ENCODE data around the gene PEX14. TPM values are rescaled to one million over a fixed set of nuclear protein-coding genes. Genes with fewer than 3 reads are reported as not detected.

Gene PEX14
- total and polyA plus RNA-seq, 2 donors, result 8.8 to 16.1 TPM

DNA sequence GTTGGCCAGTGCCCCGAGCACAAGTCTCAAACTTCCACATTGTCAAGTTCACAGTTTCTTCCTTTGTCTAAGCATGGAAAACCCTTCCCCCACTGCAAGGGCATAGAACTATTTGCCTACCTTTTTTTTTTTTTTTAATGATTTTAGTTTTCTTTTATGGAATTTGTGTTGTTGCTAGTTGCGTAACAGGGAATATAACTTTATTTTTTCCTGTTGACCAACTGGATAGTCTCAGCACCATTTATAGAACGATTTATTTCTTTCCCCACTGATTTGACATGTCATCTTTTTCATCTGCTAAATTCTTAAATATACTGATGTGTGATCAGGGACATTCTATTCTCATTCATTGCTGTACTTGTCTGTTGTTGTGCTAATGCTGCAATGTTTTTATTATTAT lies 83.0 kb downstream of the PEX14 start:
- no peaks in the 10 kb centered on the region for H3K27me3 ChIP-seq (ENCODE audit: control insufficient read depth in 2 of 2, insufficient read depth in 1 of 2, low read length in 1 of 2)
- no peak overlapping the region for H3K4me3 ChIP-seq (ENCODE audit: low read length in 2 of 2)
- 97% methylated on average over 3 of the region's 3 CpGs for WGBS
- H3K27ac ChIP-seq (ENCODE audit: low read depth in 1 of 2, low read length in 1 of 2), result no peak overlapping the region
- H3K9me3 ChIP-seq (ENCODE audit: control insufficient read depth in 2 of 2, insufficient read depth in 1 of 2, low read length in 1 of 2), result no peaks in the 10 kb centered on the region
- DNase-seq (ENCODE audit: low read depth in 6 of 9, low spot score in 9 of 9), result no peak
- no peaks in the 10 kb centered on the region for H3K36me3 ChIP-seq (ENCODE audit: control insufficient read depth in 2 of 2, insufficient read depth in 2 of 2, low read length in 1 of 2)
- peaks cover 0 to 11% of the 10 kb centered on the region in 2 donors for H3K4me1 ChIP-seq (ENCODE audit: control insufficient read depth in 2 of 2, insufficient read depth in 2 of 2, low read length in 2 of 2)

DNA sequence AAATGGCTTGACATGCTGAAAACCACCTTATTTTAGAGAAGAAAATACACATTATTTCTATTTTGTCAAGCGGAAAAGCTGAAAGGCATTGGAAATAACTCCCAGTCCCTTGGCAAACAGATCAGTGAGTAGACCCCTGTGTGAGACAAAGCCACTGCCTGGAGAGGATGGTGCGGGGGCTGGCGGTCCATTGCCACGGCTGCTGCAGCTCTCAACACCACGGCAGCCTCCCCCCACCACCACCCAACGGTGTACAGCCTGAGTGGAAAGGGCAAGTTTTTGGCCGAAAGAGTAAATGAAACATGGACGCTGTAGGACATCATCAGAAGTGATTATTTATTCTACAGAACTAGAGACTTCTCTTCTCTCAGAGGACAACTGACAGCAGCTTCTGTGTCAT lies 84.6 kb downstream of the PEX14 start:
- WGBS, result 98% methylated on average over 8 of the region's 8 CpGs
- H3K27me3 ChIP-seq (ENCODE audit: control insufficient read depth in 2 of 2, insufficient read depth in 1 of 2, low read length in 1 of 2), result no peaks in the 10 kb centered on the region
- no peak overlapping the region for H3K4me3 ChIP-seq (ENCODE audit: low read length in 2 of 2)
- peaks cover 0 to 5% of the 10 kb centered on the region in 2 donors for H3K9me3 ChIP-seq (ENCODE audit: control insufficient read depth in 2 of 2, insufficient read depth in 1 of 2, low read length in 1 of 2)
- H3K4me1 ChIP-seq (ENCODE audit: control insufficient read depth in 2 of 2, insufficient read depth in 2 of 2, low read length in 2 of 2), result peaks cover 0 to 2% of the 10 kb centered on the region in 2 donors
- no peak overlapping the region for H3K27ac ChIP-seq (ENCODE audit: low read depth in 1 of 2, low read length in 1 of 2)
- H3K36me3 ChIP-seq (ENCODE audit: control insufficient read depth in 2 of 2, insufficient read depth in 2 of 2, low read length in 1 of 2), result no peaks in the 10 kb centered on the region
- DNase-seq (ENCODE audit: low read depth in 6 of 9, low spot score in 9 of 9), result no peak

DNA sequence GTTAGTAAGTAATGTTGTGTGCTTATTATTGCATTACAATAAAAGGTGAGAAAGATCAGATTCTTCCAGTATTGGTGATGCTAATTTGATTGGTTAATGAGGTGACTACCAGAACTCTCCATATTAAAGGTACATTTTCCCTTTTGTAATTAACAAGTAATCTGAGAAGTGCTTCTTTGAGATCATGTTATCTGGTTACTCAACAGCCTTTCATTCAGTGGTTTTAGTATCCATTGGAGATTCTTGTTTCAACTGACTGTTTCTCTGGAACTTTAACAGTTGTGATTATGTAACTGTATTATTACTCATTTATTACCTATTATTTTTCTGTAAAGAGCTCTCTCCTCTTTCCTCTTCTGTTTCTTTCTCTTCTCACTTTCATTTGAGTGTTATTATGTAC lies 86.7 kb downstream of the PEX14 start:
- no peaks in the 10 kb centered on the region for H3K27me3 ChIP-seq (ENCODE audit: control insufficient read depth in 2 of 2, insufficient read depth in 1 of 2, low read length in 1 of 2)
- no peak overlapping the region for H3K4me3 ChIP-seq (ENCODE audit: low read length in 2 of 2)
- no peak for DNase-seq (ENCODE audit: low read depth in 6 of 9, low spot score in 9 of 9)
- no peak overlapping the region for H3K27ac ChIP-seq (ENCODE audit: low read depth in 1 of 2, low read length in 1 of 2)
- no peaks in the 10 kb centered on the region for H3K36me3 ChIP-seq (ENCODE audit: control insufficient read depth in 2 of 2, insufficient read depth in 2 of 2, low read length in 1 of 2)
- H3K9me3 ChIP-seq (ENCODE audit: control insufficient read depth in 2 of 2, insufficient read depth in 1 of 2, low read length in 1 of 2), result peaks cover 0 to 7% of the 10 kb centered on the region in 2 donors
- H3K4me1 ChIP-seq (ENCODE audit: control insufficient read depth in 2 of 2, insufficient read depth in 2 of 2, low read length in 2 of 2), result no peaks in the 10 kb centered on the region

DNA sequence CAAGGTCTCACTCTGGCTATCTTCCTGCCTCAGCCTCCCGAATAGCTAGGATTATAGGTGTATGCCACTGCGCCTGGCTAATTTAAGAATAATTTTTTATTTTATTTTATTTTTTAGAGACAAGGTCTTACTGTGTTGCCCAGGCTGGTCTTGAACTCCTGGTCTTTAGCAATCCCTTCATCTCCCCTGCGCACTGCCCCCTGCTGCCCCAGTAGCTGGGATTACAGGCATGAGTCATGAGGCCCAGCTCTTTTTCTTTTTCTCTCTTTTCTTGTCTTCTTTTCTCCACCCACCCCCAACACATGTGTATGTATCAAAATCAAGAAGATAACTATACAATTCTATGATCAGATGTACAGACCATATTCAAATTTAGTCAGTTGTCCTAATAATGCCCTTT lies 87.2 kb downstream of the PEX14 start:
- DNase-seq (ENCODE audit: low read depth in 6 of 9, low spot score in 9 of 9), result no peak
- Histone ChIP-seq H3K9me3 (ENCODE audit: control insufficient read depth in 2 of 2, insufficient read depth in 1 of 2, low read length in 1 of 2) (peaks cover 0 to 7% of the 10 kb centered on the region in 2 donors), H3K4me3 (ENCODE audit: low read length in 2 of 2) (no peak overlapping the region), H3K27me3 (ENCODE audit: control insufficient read depth in 2 of 2, insufficient read depth in 1 of 2, low read length in 1 of 2) (no peaks in the 10 kb centered on the region), H3K27ac (ENCODE audit: low read depth in 1 of 2, low read length in 1 of 2) (no peak overlapping the region), H3K4me1 (ENCODE audit: control insufficient read depth in 2 of 2, insufficient read depth in 2 of 2, low read length in 2 of 2) (no peaks in the 10 kb centered on the region), H3K36me3 (ENCODE audit: control insufficient read depth in 2 of 2, insufficient read depth in 2 of 2, low read length in 1 of 2) (no peaks in the 10 kb centered on the region)
- 98% methylated on average over 3 of the region's 3 CpGs for WGBS

DNA sequence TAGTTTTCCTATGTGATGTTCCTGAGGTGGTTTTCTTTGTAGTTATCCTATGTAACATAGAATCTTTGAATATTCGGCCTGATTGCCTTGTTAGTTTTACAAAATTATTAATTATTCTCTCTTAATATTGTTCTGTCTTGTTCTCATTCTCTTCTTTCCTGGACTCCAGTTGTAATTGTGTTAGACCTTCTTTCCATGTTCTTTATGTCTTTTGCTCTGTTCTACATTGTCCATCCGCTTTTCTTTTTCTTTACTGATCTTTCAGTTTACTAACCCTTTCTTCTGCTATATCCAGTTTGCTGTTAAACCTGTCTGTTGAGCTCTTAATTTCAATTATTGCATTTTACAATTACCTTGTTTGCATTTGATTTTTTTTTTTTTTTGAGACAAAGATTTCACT lies 89.3 kb downstream of the PEX14 start:
- Histone ChIP-seq H3K27ac (ENCODE audit: low read depth in 1 of 2, low read length in 1 of 2) (no peak overlapping the region), H3K9me3 (ENCODE audit: control insufficient read depth in 2 of 2, insufficient read depth in 1 of 2, low read length in 1 of 2) (peaks cover 0 to 7% of the 10 kb centered on the region in 2 donors), H3K4me1 (ENCODE audit: control insufficient read depth in 2 of 2, insufficient read depth in 2 of 2, low read length in 2 of 2) (no peaks in the 10 kb centered on the region), H3K36me3 (ENCODE audit: control insufficient read depth in 2 of 2, insufficient read depth in 2 of 2, low read length in 1 of 2) (no peaks in the 10 kb centered on the region), H3K27me3 (ENCODE audit: control insufficient read depth in 2 of 2, insufficient read depth in 1 of 2, low read length in 1 of 2) (no peaks in the 10 kb centered on the region), H3K4me3 (ENCODE audit: low read length in 2 of 2) (no peak overlapping the region)
- WGBS, result 100% methylated on average over 2 of the region's 2 CpGs
- no peak for DNase-seq (ENCODE audit: low read depth in 6 of 9, low spot score in 9 of 9)

DNA sequence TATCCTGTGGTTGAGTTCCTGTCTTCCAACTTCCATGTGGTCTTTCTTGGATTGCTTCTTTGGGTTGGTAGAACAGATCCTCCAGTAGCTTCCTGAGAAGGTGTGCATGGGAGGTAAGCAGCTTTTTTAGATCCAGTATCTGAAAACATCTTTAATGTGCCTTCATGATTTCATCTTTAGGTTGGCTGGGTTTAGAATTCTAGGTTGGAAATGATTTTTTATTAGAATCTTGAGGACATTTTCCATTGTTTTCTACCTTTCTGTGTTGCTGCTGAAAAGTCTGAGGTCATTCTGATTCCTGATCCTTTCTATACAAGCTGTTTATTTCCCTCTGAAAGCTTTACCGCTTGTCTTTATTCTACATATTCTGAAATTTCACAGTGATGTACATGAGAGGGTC lies 94.8 kb downstream of the PEX14 start:
- 97% methylated on average over 1 of the region's 1 CpG for WGBS
- Histone ChIP-seq H3K9me3 (ENCODE audit: control insufficient read depth in 2 of 2, insufficient read depth in 1 of 2, low read length in 1 of 2) (peaks cover 0 to under 1% of the 10 kb centered on the region in 2 donors), H3K27ac (ENCODE audit: low read depth in 1 of 2, low read length in 1 of 2) (no peak overlapping the region), H3K27me3 (ENCODE audit: control insufficient read depth in 2 of 2, insufficient read depth in 1 of 2, low read length in 1 of 2) (no peaks in the 10 kb centered on the region), H3K4me3 (ENCODE audit: low read length in 2 of 2) (no peak overlapping the region), H3K36me3 (ENCODE audit: control insufficient read depth in 2 of 2, insufficient read depth in 2 of 2, low read length in 1 of 2) (no peaks in the 10 kb centered on the region), H3K4me1 (ENCODE audit: control insufficient read depth in 2 of 2, insufficient read depth in 2 of 2, low read length in 2 of 2) (no peaks in the 10 kb centered on the region)
- no peak for DNase-seq (ENCODE audit: low read depth in 6 of 9, low spot score in 9 of 9)

DNA sequence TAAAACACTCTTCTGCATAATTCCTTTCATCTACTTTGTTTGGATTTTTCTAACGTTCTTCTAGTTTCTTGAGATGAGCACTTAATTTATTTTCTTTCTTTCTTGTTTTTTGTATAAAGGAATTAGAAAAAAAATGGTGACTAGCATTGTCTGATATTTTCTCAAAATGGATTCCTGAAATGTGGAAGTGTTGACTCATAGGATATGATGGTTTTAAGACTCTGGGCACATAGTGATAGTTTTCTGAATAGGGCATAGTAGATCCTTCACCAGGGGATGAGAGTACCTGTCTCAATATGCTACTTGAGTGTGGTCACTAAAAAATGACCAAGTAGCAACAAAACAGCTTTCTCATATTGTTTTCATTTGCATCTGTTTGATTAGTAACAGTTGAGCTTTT lies 100.9 kb downstream of the PEX14 start:
- WGBS, result 91% methylated on average over 1 of the region's 1 CpG
- no peaks in the 10 kb centered on the region for H3K4me1 ChIP-seq (ENCODE audit: control insufficient read depth in 2 of 2, insufficient read depth in 2 of 2, low read length in 2 of 2)
- H3K36me3 ChIP-seq (ENCODE audit: control insufficient read depth in 2 of 2, insufficient read depth in 2 of 2, low read length in 1 of 2), result peaks cover 0 to 5% of the 10 kb centered on the region in 2 donors
- H3K27me3 ChIP-seq (ENCODE audit: control insufficient read depth in 2 of 2, insufficient read depth in 1 of 2, low read length in 1 of 2), result no peaks in the 10 kb centered on the region
- H3K27ac ChIP-seq (ENCODE audit: low read depth in 1 of 2, low read length in 1 of 2), result no peak overlapping the region
- no peak for DNase-seq (ENCODE audit: low read depth in 6 of 9, low spot score in 9 of 9)
- H3K4me3 ChIP-seq (ENCODE audit: low read length in 2 of 2), result no peak overlapping the region
- H3K9me3 ChIP-seq (ENCODE audit: control insufficient read depth in 2 of 2, insufficient read depth in 1 of 2, low read length in 1 of 2), result no peaks in the 10 kb centered on the region

DNA sequence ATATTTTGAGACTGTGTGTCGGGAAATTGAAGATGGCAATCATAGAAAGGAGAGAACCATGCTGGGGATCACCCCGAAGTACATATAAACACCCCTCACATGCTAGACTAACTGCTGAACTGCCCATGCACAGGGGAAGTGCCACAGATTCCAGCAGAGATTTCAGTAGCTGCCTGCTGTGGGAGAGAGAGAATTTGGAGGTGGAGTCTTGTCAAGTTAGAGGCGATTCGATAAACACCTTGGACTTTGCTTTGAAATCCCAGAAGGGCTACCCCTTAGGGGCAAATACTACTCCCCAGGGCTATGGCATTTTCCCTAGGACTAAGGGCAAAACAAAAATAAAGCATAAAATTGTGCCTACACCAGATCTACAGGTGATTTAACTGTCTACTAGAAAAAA lies 103.3 kb downstream of the PEX14 start:
- 96% methylated on average over 4 of the region's 4 CpGs for WGBS

DNA sequence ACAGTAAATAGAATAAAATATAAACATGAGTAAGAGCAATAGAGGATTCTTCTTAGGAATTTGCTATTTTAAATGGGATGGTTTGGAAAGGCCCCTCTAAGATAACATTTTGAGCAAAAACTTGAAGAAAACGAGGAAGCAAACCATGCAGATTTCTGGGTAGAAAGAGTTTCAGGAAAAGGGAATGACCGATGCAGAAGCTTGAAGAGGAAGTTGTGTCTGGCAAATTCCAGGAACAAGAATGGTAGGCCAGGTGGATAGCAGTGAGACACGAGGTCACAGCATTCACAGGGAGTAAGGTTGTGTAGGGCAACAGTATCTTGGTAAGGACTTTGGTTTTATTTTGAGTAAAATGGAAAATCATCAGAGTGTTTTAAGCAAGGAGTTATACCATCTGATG lies 108.9 kb downstream of the PEX14 start:
- H3K27me3 ChIP-seq (ENCODE audit: control insufficient read depth in 2 of 2, insufficient read depth in 1 of 2, low read length in 1 of 2), result no peaks in the 10 kb centered on the region
- no peak for DNase-seq (ENCODE audit: low read depth in 6 of 9, low spot score in 9 of 9)
- WGBS, result 72% methylated on average over 3 of the region's 3 CpGs

More for the DNA sequence above, 103.3 kb downstream of the PEX14 start:
- no peak for DNase-seq (ENCODE audit: low read depth in 6 of 9, low spot score in 9 of 9)
- H3K36me3 ChIP-seq (ENCODE audit: control insufficient read depth in 2 of 2, insufficient read depth in 2 of 2, low read length in 1 of 2), result peaks cover 0 to 5% of the 10 kb centered on the region in 2 donors
- H3K27ac ChIP-seq (ENCODE audit: low read depth in 1 of 2, low read length in 1 of 2), result no peak overlapping the region
- no peak overlapping the region for H3K4me3 ChIP-seq (ENCODE audit: low read length in 2 of 2)
- no peaks in the 10 kb centered on the region for H3K4me1 ChIP-seq (ENCODE audit: control insufficient read depth in 2 of 2, insufficient read depth in 2 of 2, low read length in 2 of 2)
- H3K27me3 ChIP-seq (ENCODE audit: control insufficient read depth in 2 of 2, insufficient read depth in 1 of 2, low read length in 1 of 2), result no peaks in the 10 kb centered on the region
- no peaks in the 10 kb centered on the region for H3K9me3 ChIP-seq (ENCODE audit: control insufficient read depth in 2 of 2, insufficient read depth in 1 of 2, low read length in 1 of 2)

DNA sequence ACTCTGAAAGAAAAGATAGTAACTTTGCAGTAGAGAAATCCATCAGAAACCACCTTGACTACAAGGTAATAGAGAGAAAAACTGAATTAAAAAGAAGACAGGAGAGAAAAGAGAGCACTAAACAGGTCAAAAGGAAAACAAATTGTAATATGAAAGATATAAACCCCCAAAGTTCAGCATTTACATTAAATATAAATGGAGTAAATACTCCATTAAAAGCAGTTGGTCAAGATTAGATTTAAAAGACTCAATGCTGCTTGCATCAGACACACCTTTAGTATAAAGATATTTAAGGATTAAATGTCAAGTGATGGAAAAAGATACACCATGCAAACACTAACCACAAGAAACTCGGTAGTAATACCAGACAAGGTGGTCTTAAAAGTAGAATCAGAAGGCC lies 110.5 kb downstream of the PEX14 start:
- 98% methylated on average over 1 of the region's 1 CpG for WGBS
- no peaks in the 10 kb centered on the region for H3K27me3 ChIP-seq (ENCODE audit: control insufficient read depth in 2 of 2, insufficient read depth in 1 of 2, low read length in 1 of 2)
- H3K27ac ChIP-seq (ENCODE audit: low read depth in 1 of 2, low read length in 1 of 2), result no peak overlapping the region
- no peaks in the 10 kb centered on the region for H3K4me1 ChIP-seq (ENCODE audit: control insufficient read depth in 2 of 2, insufficient read depth in 2 of 2, low read length in 2 of 2)
- H3K36me3 ChIP-seq (ENCODE audit: control insufficient read depth in 2 of 2, insufficient read depth in 2 of 2, low read length in 1 of 2), result no peaks in the 10 kb centered on the region
- no peak for DNase-seq (ENCODE audit: low read depth in 6 of 9, low spot score in 9 of 9)
- H3K9me3 ChIP-seq (ENCODE audit: control insufficient read depth in 2 of 2, insufficient read depth in 1 of 2, low read length in 1 of 2), result no peaks in the 10 kb centered on the region
- no peak overlapping the region for H3K4me3 ChIP-seq (ENCODE audit: low read length in 2 of 2)

More for the DNA sequence above, 108.9 kb downstream of the PEX14 start:
- no peaks in the 10 kb centered on the region for H3K9me3 ChIP-seq (ENCODE audit: control insufficient read depth in 2 of 2, insufficient read depth in 1 of 2, low read length in 1 of 2)
- no peaks in the 10 kb centered on the region for H3K36me3 ChIP-seq (ENCODE audit: control insufficient read depth in 2 of 2, insufficient read depth in 2 of 2, low read length in 1 of 2)
- H3K4me1 ChIP-seq (ENCODE audit: control insufficient read depth in 2 of 2, insufficient read depth in 2 of 2, low read length in 2 of 2), result no peaks in the 10 kb centered on the region
- H3K27ac ChIP-seq (ENCODE audit: low read depth in 1 of 2, low read length in 1 of 2), result no peak overlapping the region
- no peak overlapping the region for H3K4me3 ChIP-seq (ENCODE audit: low read length in 2 of 2)
